GM19023 (cell line): ENCODE data around the gene KCNT1.

Experiments
- ATAC-seq: cut with Tn5 transposase; IDR thresholded peaks from one replicate; pipeline ENCODE4 v1.9.1; 2021; ENCODE audit warnings: mild to moderate bottlenecking, moderate library complexity; ENCODE audit not compliant: unreplicated experiment

KCNT1 gene

GRCh38 chr9:135794057-135794335 lies 92.0 kb downstream of the KCNT1 start:
- ATAC-seq, result no peak

GRCh38 chr9:135794361-135794885 lies 92.4 kb downstream of the KCNT1 start:
- ATAC-seq, result no peak

- ATAC-seq, result no peak
Measured at GRCh38 chr9:135795391-135795790, 93.4 kb downstream of the KCNT1 start.

- no peak for ATAC-seq
Measured at GRCh38 chr9:135796784-135797485, 95.0 kb downstream of the KCNT1 start.

- ATAC-seq, result no peak
Measured at GRCh38 chr9:135797507-135798262, 95.7 kb downstream of the KCNT1 start.

- no peak for ATAC-seq
Measured at GRCh38 chr9:135798263-135798585, 96.2 kb downstream of the KCNT1 start.

GRCh38 chr9:135799261-135799660 lies 97.3 kb downstream of the KCNT1 start:
- ATAC-seq, result no peak

- no peak for ATAC-seq
Measured at GRCh38 chr9:135801070-135801469, 99.1 kb downstream of the KCNT1 start.

- ATAC-seq, result no peak
Measured at GRCh38 chr9:135802876-135803419, 101.0 kb downstream of the KCNT1 start.

GRCh38 chr9:135803441-135803840 lies 101.5 kb downstream of the KCNT1 start:
- ATAC-seq, result no peak

- no peak for ATAC-seq
Measured at GRCh38 chr9:135804581-135805421, 102.8 kb downstream of the KCNT1 start.

- no peak for ATAC-seq
Measured at GRCh38 chr9:135805422-135806022, 103.5 kb downstream of the KCNT1 start.

- ATAC-seq, result no peak
Measured at GRCh38 chr9:135809166-135809565, 107.2 kb downstream of the KCNT1 start.

GRCh38 chr9:135810806-135811575 lies 109.0 kb downstream of the KCNT1 start:
- ATAC-seq, result no peak

GRCh38 chr9:135811801-135812200 lies 109.8 kb downstream of the KCNT1 start:
- ATAC-seq, result no peak

- no peak for ATAC-seq
Measured at GRCh38 chr9:135812961-135813360, 111.0 kb downstream of the KCNT1 start.

GRCh38 chr9:135813671-135814290 lies 111.8 kb downstream of the KCNT1 start:
- no peak for ATAC-seq

- ATAC-seq, result no peak
Measured at GRCh38 chr9:135814421-135815095, 112.6 kb downstream of the KCNT1 start.

GRCh38 chr9:135815413-135815812 lies 113.4 kb downstream of the KCNT1 start:
- ATAC-seq, result no peak
